H9 (cell line): Measurements from ENCODE around the gene SLC28A3. TPM values are rescaled to one million over a fixed set of nuclear protein-coding genes. Genes with fewer than 3 reads are reported as not detected.

Experiments used
- DNase-seq: peaks from one replicate; pipeline ENCODE4 v3.0.0-alpha.2; 2017
- H2AFZ ChIP-seq: one replicate; pipeline ENCODE4 v1.6.1; 2013; ENCODE audit warnings: mild to moderate bottlenecking, low read length, control low read depth, moderate library complexity
- H2AK5ac ChIP-seq: 2 replicates; pipeline ENCODE4 v1.6.1; 2013; ENCODE audit warnings: low read length, control low read depth, mixed read lengths; ENCODE audit not compliant: insufficient read length
- H2BK120ac ChIP-seq: one replicate; pipeline ENCODE4 v1.6.1; 2013; ENCODE audit warnings: low read depth, mild to moderate bottlenecking, low read length, control low read depth, inconsistent platforms; ENCODE audit not compliant: poor library complexity, severe bottlenecking
- H2BK12ac ChIP-seq: 2 replicates; pipeline ENCODE4 v1.6.1; 2013; ENCODE audit warnings: low read length, control low read depth, mixed read lengths, low read depth; ENCODE audit not compliant: insufficient read length
- H2BK15ac ChIP-seq: 2 replicates; pipeline ENCODE4 v1.6.1; 2013; ENCODE audit warnings: low read depth, low read length, control low read depth
- H2BK20ac ChIP-seq: one replicate; pipeline ENCODE4 v1.6.1; 2013; ENCODE audit warnings: low read depth, mild to moderate bottlenecking, low read length, control low read depth, inconsistent platforms; ENCODE audit not compliant: poor library complexity, severe bottlenecking
- H2BK5ac ChIP-seq: 2 replicates; pipeline ENCODE4 v1.6.1; 2013; ENCODE audit warnings: low read length, control low read depth, mixed read lengths; ENCODE audit not compliant: insufficient read length
- H3K14ac ChIP-seq: 2 replicates; pipeline ENCODE4 v1.6.1; 2013; ENCODE audit warnings: low read length, control low read depth; ENCODE audit not compliant: insufficient read depth
- H3K18ac ChIP-seq: 2 replicates; pipeline ENCODE4 v1.6.1; 2013; ENCODE audit warnings: low read depth, mild to moderate bottlenecking, mixed read lengths, low read length, control low read depth; ENCODE audit not compliant: insufficient read length
- H3K23ac ChIP-seq: 2 replicates; pipeline ENCODE4 v1.6.1; 2013; ENCODE audit warnings: low read length, control low read depth, mixed read lengths, low read depth; ENCODE audit not compliant: insufficient read length
- H3K23me2 ChIP-seq: 2 replicates; pipeline ENCODE4 v1.6.1; 2013; ENCODE audit warnings: low read depth, mild to moderate bottlenecking, mixed read lengths, low read length, control low read depth; ENCODE audit not compliant: insufficient read length, poor library complexity, severe bottlenecking
- H3K27ac ChIP-seq: 2 replicates; pipeline ENCODE4 v1.5.1; 2013; ENCODE audit warnings: low read length, control low read depth, mixed read lengths, low read depth; ENCODE audit not compliant: insufficient read length
- H3K27me3 ChIP-seq: 2 replicates; pipeline ENCODE4 v1.6.1; 2013; ENCODE audit warnings: low read length, control low read depth, inconsistent platforms; ENCODE audit not compliant: insufficient read depth
- H3K4ac ChIP-seq: 2 replicates; pipeline ENCODE4 v1.6.1; 2013; ENCODE audit warnings: low read depth, mild to moderate bottlenecking, control low read depth, inconsistent platforms, low read length, moderate library complexity
- H3K4me1 ChIP-seq: 2 replicates; pipeline ENCODE4 v1.6.1; 2013; ENCODE audit warnings: low read length, control low read depth, inconsistent platforms; ENCODE audit not compliant: insufficient read depth
- H3K4me2 ChIP-seq: 2 replicates; pipeline ENCODE4 v1.6.1; 2013; ENCODE audit warnings: low read length, control low read depth, mixed read lengths; ENCODE audit not compliant: insufficient read length, insufficient read depth
- H3K56ac ChIP-seq: 2 replicates; pipeline ENCODE4 v1.6.1; 2013; ENCODE audit warnings: low read depth, mild to moderate bottlenecking, mixed read lengths, low read length, control low read depth; ENCODE audit not compliant: insufficient read length
- H3K79me1 ChIP-seq: 2 replicates; pipeline ENCODE4 v1.6.1; 2013; ENCODE audit warnings: low read depth, mild to moderate bottlenecking, moderate library complexity, low read length, control low read depth, inconsistent platforms; ENCODE audit not compliant: insufficient read depth, poor library complexity, severe bottlenecking
- H3K79me2 ChIP-seq: 2 replicates; pipeline ENCODE4 v1.6.1; 2013; ENCODE audit warnings: low read length, control low read depth, inconsistent platforms; ENCODE audit not compliant: insufficient read depth
- H3K9ac ChIP-seq: 2 replicates; pipeline ENCODE4 v1.6.1; 2013; ENCODE audit warnings: low read length, control low read depth, mixed read lengths; ENCODE audit not compliant: insufficient read length; ENCODE audit errors: extremely low read depth
- H3K9me3 ChIP-seq: one replicate; pipeline ENCODE4 v1.6.1; 2013; ENCODE audit warnings: low read depth, low read length, inconsistent platforms; ENCODE audit not compliant: control insufficient read depth
- H3T11ph ChIP-seq: one replicate; pipeline ENCODE4 v1.6.1; 2013; ENCODE audit warnings: mild to moderate bottlenecking, low read length, control low read depth, inconsistent platforms
- H4K20me1 ChIP-seq: one replicate; pipeline ENCODE4 v1.6.1; 2013; ENCODE audit not compliant: control insufficient read depth, insufficient read length, insufficient read depth
- H4K5ac ChIP-seq: 2 replicates; pipeline ENCODE4 v1.6.1; 2013; ENCODE audit warnings: low read depth, mild to moderate bottlenecking, mixed read lengths, low read length, control low read depth; ENCODE audit not compliant: insufficient read length
- H4K8ac ChIP-seq: replicated peaks from 2 replicates; pipeline ENCODE4 v1.6.1; 2013; ENCODE audit warnings: low read length, control low read depth, mixed read lengths, low read depth; ENCODE audit not compliant: insufficient read length
- H4K91ac ChIP-seq: 2 replicates; pipeline ENCODE4 v1.6.1; 2013; ENCODE audit warnings: low read depth, mild to moderate bottlenecking, moderate library complexity, mixed read lengths, low read length, control low read depth; ENCODE audit not compliant: insufficient read length
- H3K27ac Mint-ChIP-seq, 3 experiments: 2 replicates in 2 of 3; 3 replicates in 1 of 3; pipeline ENCODE4 v1.8.0; 2020 to 2021; ENCODE audit warnings: mixed read lengths in 3 of 3, mild to moderate bottlenecking in 1 of 3, moderate library complexity in 1 of 3
- H3K27me3 Mint-ChIP-seq: 2 replicates; pipeline ENCODE4 v1.8.0; 2021; ENCODE audit warnings: low read depth, mild to moderate bottlenecking, moderate library complexity, mixed read lengths
- H3K36me3 Mint-ChIP-seq, 3 experiments: 2 replicates in 2 of 3; 3 replicates in 1 of 3; pipeline ENCODE4 v1.8.0; 2020 to 2021; ENCODE audit warnings: low read depth in 3 of 3, mixed read lengths in 3 of 3; ENCODE audit not compliant: insufficient read depth in 1 of 3
- H3K4me1 Mint-ChIP-seq, 2 experiments: 2 replicates each; pipeline ENCODE4 v1.8.0; 2020; ENCODE audit warnings: mixed read lengths in 2 of 2
- H3K4me3 Mint-ChIP-seq, 2 experiments: 2 replicates in 1 of 2; 3 replicates in 1 of 2; pipeline ENCODE4 v1.8.0; 2020 to 2021; ENCODE audit warnings: mild to moderate bottlenecking in 2 of 2, mixed read lengths in 2 of 2, moderate library complexity in 1 of 2
- H3K9me3 Mint-ChIP-seq, 2 experiments: 2 replicates in 1 of 2; 3 replicates in 1 of 2; pipeline ENCODE4 v1.8.0; 2020; ENCODE audit warnings: mild to moderate bottlenecking in 2 of 2, mixed read lengths in 2 of 2, moderate library complexity in 1 of 2
- WGBS: extraction: QIAGEN DNeasy Blood & Tissue Kit; methylation state at CpG from one replicate; pipeline ENCODE4 v1.1.7; 2013; ENCODE audit warnings: missing lambda C conversion rate, low lambda C conversion rate, mixed read lengths; ENCODE audit not compliant: insufficient read length; ENCODE audit errors: extremely low coverage; 5-methylcytosine and 5-hydroxymethylcytosine counted together
- total RNA-seq: library from RNA; stranded (reverse); gene quantifications from 2 replicates; pipeline ENCODE4 v1.2.1, GENCODE V29; 2021
- TF ChIP-seq, protein P1 (sequence below): fragments of 200-600 bp; sonication (generic); conservative IDR thresholded peaks from 3 replicates; pipeline ENCODE4 v1.8.0; 2021; ENCODE audit warnings: antibody characterized with exemption, mild to moderate bottlenecking

The SLC28A3 gene
- total RNA-seq, 1 experiment from 2014 or later = not detected

DNA sequence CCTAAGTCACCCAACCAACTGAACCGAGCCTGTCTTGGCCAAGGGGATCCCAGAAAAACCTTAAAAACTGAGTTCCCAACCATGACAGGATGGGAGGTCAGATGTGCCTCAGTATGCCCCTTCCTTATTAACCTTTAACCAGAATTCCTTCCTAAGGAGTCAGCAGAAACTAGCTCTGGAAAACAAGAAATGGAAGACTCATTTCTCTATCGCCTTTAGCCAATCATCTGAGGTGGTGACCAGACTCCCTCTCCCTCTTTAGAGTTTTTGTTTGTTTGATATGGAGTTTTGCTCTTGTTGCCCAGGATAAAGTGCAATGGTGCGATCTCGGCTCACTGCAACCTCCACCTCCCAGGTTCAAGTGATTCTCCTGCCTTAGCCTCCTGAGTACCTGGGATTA, 37.5 kb downstream of the SLC28A3 start:
- Histone ChIP-seq H3K79me2 (no peaks in the 10 kb centered on the region), H3K27me3 (no peaks in the 10 kb centered on the region), H3K79me1 (no peaks in the 10 kb centered on the region), H3K14ac (no peak overlapping the region), H4K5ac (no peak overlapping the region), H3K18ac (no peak overlapping the region), H2BK15ac (no peak overlapping the region), H3T11ph (no peak overlapping the region), H3K27ac (no peak overlapping the region), H3K4me2 (no peak overlapping the region), H4K91ac (no peak overlapping the region), H3K23me2 (no peaks in the 10 kb centered on the region), H3K56ac (no peak overlapping the region), H3K9me3 (no peaks in the 10 kb centered on the region), H3K23ac (no peak overlapping the region), H2BK20ac (no peak overlapping the region), H4K20me1 (no peaks in the 10 kb centered on the region), H3K4me1 (no peaks in the 10 kb centered on the region; the same call in 1 of the 2 replicates), H2BK12ac (no peak overlapping the region), H2AFZ (no peak overlapping the region), H3K9ac (no peak overlapping the region), H2AK5ac (no peak overlapping the region), H4K8ac (no peak overlapping the region), H2BK5ac (no peak overlapping the region), H3K4ac (no peak overlapping the region), H2BK120ac (no peak overlapping the region)
- Mint-ChIP-seq H3K4me3 (no peak overlapping the region), H3K36me3 (no peaks in the 10 kb centered on the region; a peak in 1 of 7 replicates), H3K27me3 (no peaks in the 10 kb centered on the region), H3K9me3 (no peaks in the 10 kb centered on the region; a peak in 1 of 5 replicates), H3K4me1 (peaks cover 18% of the 10 kb centered on the region in 2 experiments), H3K27ac (no peak overlapping the region; a peak in 1 of 7 replicates)
- DNase-seq = no peak
- no CpG with 5 or more reads among the region's 4 CpGs for WGBS
- TF ChIP-seq, protein P1, sequence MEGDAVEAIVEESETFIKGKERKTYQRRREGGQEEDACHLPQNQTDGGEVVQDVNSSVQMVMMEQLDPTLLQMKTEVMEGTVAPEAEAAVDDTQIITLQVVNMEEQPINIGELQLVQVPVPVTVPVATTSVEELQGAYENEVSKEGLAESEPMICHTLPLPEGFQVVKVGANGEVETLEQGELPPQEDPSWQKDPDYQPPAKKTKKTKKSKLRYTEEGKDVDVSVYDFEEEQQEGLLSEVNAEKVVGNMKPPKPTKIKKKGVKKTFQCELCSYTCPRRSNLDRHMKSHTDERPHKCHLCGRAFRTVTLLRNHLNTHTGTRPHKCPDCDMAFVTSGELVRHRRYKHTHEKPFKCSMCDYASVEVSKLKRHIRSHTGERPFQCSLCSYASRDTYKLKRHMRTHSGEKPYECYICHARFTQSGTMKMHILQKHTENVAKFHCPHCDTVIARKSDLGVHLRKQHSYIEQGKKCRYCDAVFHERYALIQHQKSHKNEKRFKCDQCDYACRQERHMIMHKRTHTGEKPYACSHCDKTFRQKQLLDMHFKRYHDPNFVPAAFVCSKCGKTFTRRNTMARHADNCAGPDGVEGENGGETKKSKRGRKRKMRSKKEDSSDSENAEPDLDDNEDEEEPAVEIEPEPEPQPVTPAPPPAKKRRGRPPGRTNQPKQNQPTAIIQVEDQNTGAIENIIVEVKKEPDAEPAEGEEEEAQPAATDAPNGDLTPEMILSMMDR = no peak
